Frontal cortex (tissue), 4 donors: ENCODE data around the gene DGUOK. TPM values are rescaled to one million over a fixed set of nuclear protein-coding genes. Genes with fewer than 3 reads are reported as not detected.
A peak's percentile ranks its signal among the peaks of the same experiment; 100 is the strongest.

Experiments used
- DNase-seq, 2 donors: peaks; one replicate each; pipeline ENCODE4 v3.0.0; 2012; ENCODE audit warnings: low spot score in 2 of 2
- FAIRE-seq: peaks from 2 replicates; lab custom pipeline; 2012; peaks lifted over from hg19 to GRCh38; lab: Jason Lieb, UNC
- total RNA-seq: library from RNA; depleted of rRNA; stranded (reverse); fragments of >200 nt; gene quantifications from one replicate; pipeline ENCODE4 v1.2.3, GENCODE V29; 2014
- donor health status: control.
- donor health status: control.
- donor health status: control.

Gene DGUOK
- total RNA-seq, 1 donor from 2014 or later, result 51.0 TPM

GRCh38 chr2:73989972-73990371 lies 63.3 kb downstream of the DGUOK start:
- FAIRE-seq (no peak), DNase-seq (no peak)

- DNase-seq, result no peak
- no peak for FAIRE-seq
These were observed 63.9 kb downstream of the DGUOK start for GRCh38 chr2:73990531-73990930.

- DNase-seq, result no peak
- no peak for FAIRE-seq
These were observed 65.4 kb downstream of the DGUOK start for GRCh38 chr2:73992036-73992435.

DNA sequence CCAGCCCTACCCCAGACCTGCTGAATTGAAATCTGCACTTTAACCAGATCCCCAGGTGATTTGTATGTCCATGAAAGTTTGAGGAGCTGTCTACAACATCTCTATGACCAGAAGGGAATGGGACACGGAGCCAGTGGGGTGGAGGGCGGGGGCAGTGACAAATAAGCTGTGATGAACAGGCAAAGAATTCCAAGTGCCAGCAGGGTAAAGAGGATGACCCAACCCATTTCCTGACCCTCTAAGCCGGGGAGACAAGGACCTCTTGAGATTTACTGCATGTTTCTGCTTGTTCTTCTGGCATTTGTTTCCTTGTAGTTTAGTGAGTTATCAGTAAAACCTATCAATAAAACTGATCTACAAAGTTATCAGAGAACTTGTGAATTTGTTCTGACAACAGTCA lies 66.7 kb downstream of the DGUOK start:
- DNase-seq, result no peak
- FAIRE-seq, result no peak

- FAIRE-seq, result no peak
- no peak for DNase-seq
These were observed 67.1 kb downstream of the DGUOK start for GRCh38 chr2:73993778-73994177.

- FAIRE-seq (no peak), DNase-seq (no peak)
These were observed 67.6 kb downstream of the DGUOK start for GRCh38 chr2:73994178-73994831.

- FAIRE-seq (no peak), DNase-seq (no peak)
These were observed 69.1 kb downstream of the DGUOK start for GRCh38 chr2:73995810-73996209.

GRCh38 chr2:73997813-73998212 lies 71.1 kb downstream of the DGUOK start:
- DNase-seq (no peak), FAIRE-seq (no peak)

DNA sequence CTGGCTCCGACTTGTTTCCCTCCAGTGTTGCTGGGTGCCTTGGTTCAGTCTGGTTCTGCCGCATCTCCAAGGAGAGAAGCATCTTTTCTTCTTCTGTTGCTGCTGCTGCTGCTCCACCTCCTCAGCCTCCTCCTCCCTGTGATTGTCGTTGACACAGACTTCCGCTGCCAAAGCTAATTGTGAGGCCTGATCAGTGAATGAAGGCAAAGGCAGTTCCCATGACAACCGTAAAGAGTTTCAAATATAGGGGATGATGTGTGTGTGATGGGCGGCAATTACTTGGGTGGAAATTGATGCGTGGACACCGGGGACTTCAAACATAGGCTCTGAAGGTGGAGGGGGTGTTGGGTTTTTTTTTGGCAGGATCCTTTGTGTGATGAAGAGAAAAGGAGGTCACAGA lies 71.8 kb downstream of the DGUOK start:
- DNase-seq (no peak), FAIRE-seq (no peak)

- FAIRE-seq, result no peak
- DNase-seq, result no peak
These were observed 72.3 kb downstream of the DGUOK start for GRCh38 chr2:73998933-73999332.

GRCh38 chr2:73999881-74000597 lies 73.4 kb downstream of the DGUOK start:
- FAIRE-seq (no peak), DNase-seq (no peak)

DNA sequence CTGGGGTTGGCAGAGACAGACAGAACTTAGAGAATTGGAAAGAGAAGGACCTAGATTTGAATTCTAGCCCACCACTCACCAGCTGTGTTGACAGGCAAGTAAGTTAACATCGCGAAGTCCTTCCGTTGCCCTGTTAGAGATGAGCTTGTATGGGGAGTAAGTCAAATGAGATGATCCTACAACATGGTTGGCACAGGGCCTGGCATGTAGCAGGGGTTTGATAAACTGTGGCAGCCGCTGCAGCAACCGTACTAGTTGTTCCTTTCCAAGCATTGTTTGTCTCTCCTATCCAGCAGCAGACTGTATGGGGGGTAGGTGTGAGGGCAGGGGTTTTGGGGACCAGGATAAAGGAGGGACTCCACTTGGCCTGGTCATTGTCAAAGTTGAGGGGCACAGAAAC lies 74.0 kb downstream of the DGUOK start:
- DNase-seq (no peak), FAIRE-seq (no peak)

GRCh38 chr2:74001121-74001520 lies 74.4 kb downstream of the DGUOK start:
- FAIRE-seq (no peak), DNase-seq (no peak)

GRCh38 chr2:74001781-74002504 lies 75.3 kb downstream of the DGUOK start:
- FAIRE-seq (no peak), DNase-seq (no peak)

DNA sequence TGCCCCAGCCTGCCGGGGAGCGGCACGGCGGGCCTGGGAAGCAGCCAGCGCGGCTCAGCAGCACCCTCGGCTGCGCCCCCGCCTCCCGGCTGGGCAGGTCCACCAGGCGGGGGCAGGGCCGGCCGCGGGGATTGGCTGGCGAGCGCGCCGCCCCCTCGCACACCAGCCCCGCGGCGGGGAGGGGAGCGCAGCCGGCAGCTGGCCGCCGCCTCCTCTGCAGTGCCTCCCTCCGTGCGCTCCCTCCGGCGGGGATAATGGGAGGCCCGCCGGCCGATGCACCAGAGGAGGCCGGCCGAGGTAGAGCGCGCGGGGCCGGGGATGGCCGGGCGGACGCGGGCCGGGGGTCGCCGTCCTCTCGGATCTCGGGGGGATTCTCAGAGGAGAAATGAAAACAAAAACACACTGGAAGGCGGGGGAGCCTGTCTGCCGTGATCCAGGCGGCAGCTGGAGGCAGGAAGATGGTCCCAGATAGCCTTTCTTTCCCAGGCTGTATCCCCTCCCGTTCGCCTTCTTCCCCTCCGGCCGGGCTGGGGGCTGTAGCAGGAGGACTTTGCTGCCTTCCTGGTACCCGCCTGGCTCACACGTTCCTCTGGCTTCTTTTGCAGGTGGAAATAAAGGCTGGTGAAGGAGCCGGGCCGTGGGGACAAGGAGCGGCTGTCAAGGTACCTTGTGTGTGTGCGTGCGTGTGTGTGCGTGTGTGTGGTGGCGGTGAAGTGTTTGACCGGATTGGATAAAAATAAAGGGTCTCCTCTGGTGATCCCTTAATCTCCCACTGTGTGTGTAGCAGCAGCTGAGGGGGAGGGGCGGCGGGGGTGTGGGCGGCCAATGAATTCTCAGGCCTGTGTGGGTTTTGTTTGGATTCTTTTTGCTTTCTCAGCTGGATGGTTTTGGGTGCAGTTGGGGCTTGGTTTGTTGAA lies 76.1 kb downstream of the DGUOK start:
- DNase-seq (peak; percentile 91 to 94), FAIRE-seq (no peak)

DNA sequence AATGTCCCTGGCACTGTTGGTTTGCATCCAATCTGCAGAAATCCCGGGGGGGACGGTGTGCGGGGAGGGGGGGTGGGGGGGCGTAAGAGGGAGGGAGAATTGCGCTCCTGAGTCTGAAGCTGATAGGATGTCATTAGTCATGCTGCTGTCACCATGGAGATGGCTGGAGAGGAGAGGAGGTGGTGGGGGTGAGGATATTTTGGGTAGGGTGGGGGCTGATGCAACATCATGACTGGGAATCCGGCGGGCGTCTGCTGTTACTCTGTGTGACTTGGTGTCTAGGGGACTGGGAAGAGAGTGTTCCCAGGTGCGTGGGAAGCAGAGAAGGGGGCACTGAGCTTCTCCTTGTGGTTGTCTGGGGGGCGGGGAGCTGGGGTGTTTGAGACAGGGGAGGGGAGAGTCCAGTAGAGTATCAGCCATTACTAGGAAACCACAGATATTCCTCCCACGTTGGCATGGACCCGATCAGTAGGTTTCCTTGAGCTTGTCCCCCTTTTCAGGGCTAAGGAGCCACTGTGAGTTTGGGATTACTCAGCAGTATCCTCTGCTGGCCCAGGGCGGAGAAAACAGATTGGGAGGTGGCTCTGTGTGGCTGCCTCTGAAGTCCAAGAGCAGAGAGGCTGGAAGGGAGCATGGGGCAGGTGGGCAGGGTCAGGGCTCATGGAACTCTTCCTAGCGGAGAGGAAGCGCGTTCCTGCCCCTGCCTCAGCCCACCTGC lies 77.0 kb downstream of the DGUOK start:
- FAIRE-seq, result no peak
- DNase-seq, result peak in 1 of 2 donors; percentile 60

DNA sequence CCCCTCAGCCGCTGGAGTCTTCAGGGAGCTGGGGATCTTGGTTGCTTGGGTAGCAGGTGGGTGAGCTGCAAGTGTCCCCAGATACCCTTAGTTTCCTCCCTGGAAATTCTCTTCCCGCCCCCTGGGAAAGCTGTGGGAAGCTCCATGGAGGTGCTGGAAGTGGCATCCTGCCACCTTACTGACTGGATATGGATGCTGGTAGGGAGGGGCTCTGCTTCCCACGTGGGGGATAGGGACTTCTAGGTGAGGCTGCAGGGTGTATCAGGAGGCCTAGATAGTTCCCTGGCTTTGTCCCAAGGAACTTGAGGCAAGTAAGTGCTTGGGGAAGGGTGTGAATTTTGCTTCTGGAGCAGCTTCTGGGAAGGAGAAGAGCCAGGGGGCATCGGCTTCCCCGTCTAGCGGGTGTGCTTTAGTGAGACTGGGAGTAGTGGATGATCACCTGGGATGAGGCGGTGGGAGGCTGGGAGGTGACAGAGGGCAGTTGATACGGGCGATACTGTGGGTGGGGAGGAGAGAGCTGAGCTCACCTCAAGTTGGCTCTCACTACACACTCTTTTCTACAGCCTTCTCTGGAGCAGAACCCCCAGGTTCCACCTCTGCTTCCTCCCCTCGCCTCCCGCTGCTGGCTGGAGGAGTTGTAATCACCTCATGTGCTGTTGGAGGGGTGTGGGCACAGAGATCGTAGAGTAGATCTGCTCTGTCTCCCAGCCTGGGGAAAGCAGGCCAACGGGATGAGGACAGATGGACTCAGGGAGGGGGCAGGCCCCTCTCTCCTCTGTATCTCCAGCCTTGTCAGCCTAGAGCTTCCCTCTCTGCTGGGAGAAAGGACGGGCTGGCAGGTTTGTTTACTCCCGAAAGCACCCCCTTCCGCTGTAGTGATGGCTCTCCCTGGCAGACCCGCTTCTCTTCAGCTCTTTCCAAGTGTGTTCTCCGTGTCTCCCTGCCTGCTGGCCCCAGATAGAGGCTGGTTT lies 77.8 kb downstream of the DGUOK start:
- FAIRE-seq (no peak), DNase-seq (no peak)

- DNase-seq (no peak), FAIRE-seq (no peak)
These were observed 79.1 kb downstream of the DGUOK start for GRCh38 chr2:74005786-74006185.
